Suppressor macrophage treated with lipopolysaccharide for 4 hours (primary cell): Measurements from ENCODE around the gene GABRG3.

ENCODE experiments used
- DNase-seq: peaks from one replicate; pipeline ENCODE4 v3.0.0-alpha.2; 2020

Gene GABRG3

GRCh38 chr15:27065785-27066184, 94.8 kb downstream of the GABRG3 start:
- DNase-seq: no peak

GRCh38 chr15:27066446-27066845, 95.5 kb downstream of the GABRG3 start:
- DNase-seq: no peak

GRCh38 chr15:27067175-27067574, 96.2 kb downstream of the GABRG3 start:
- DNase-seq: no peak

DNA sequence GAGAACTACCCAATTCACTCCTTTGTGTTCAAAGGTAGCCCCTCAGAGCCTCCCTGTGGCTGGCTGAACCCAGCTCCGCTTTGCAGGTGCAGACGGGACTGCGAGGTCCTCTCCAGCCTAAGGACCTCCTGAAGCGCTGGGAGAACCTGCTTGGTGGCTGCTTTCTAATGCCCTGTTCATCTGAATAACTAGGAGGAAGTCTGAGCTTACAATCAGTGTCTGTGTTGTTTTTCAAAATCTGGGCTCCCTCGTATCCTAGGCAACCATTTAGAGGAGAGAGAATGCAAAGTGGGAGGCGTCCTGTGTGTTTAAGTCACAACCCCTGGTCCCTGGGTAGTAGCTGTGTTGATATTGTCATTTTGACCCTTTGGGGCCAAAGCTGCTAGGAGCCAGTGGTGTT, 99.9 kb downstream of the GABRG3 start:
- no peak for DNase-seq

- DNase-seq: no peak
Observed at GRCh38 chr15:27074179-27074578, 103.2 kb downstream of the GABRG3 start.

DNA sequence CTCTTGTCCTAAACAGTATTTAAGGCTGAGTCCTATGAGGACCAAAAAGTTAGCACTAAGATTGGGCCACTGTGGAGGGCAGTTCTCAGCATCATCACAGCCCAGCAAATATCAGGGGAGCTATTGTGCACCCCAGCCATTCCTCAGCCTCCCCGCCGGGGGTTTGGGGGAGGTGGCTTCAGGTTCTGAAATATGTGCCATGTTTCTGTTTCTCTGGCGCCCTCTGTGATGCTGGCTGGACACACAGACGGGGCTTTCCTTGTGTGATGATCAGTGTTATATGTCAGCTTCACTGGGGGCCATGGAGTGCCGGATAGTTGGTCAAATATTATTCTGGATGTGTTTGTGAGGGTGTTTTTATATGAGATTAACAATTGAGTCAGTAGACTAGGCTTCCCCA, 106.8 kb downstream of the GABRG3 start:
- no peak for DNase-seq

DNA sequence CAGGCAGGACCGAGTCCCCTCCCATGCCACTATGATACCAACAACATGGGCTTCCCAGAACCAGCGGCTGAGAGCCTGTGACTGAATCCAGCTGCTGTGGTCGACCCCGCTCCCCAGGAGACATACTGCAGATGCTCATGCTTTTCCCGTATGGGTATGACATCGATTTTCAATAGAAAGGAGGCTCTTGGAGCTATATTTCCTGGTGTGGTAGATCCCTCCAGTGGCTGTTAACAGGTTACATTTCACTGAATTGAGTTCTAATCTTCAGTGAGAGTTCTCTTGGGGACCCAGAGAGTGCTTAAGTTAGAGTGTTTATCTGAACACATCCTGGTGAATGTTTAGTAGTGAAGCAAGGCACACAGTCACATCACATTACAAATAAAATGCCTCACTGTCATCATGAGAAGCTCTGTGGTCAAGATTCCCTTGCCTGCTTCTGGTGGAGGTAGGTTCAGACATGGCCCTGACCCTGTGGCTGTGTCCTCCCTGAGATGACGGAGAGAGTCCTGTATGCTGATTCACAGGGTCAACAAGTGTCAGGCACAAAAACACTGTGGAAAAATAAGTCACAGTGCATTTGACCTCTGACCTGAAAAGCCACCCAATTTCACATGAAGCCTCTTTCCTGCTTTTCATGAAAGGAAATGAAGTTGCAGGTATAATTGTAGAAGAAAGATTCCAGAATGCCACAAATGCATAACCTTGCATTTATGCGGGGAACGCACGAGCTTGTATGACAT, 110.9 kb downstream of the GABRG3 start:
- no peak for DNase-seq

- DNase-seq: no peak
Observed at GRCh38 chr15:27082526-27082925, 111.5 kb downstream of the GABRG3 start.

GRCh38 chr15:27084844-27085243, 113.9 kb downstream of the GABRG3 start:
- DNase-seq: no peak

- no peak for DNase-seq
Observed at GRCh38 chr15:27086149-27086548, 115.2 kb downstream of the GABRG3 start.

DNA sequence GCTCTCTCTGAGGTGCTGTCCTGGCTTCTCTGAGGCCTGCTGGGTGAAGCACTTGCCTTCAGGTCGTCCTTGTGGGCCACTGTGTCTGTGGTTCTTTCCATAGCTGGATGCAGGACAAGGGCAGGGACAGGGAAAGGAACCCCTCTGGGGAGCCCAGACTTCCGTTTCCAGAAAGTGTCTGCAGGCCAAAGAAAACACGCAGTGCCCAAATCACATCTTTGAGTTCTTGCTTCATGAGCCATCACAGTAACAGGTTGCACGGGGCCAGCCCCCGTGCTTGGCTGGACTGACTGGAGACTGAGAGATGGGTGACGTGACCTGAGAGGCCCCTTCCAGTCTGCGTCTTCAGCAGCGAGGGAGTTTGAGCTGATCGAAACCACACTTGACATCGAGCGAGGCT, 115.8 kb downstream of the GABRG3 start:
- DNase-seq: no peak

- DNase-seq: no peak
Observed at GRCh38 chr15:27087651-27088583, 116.9 kb downstream of the GABRG3 start.

DNA sequence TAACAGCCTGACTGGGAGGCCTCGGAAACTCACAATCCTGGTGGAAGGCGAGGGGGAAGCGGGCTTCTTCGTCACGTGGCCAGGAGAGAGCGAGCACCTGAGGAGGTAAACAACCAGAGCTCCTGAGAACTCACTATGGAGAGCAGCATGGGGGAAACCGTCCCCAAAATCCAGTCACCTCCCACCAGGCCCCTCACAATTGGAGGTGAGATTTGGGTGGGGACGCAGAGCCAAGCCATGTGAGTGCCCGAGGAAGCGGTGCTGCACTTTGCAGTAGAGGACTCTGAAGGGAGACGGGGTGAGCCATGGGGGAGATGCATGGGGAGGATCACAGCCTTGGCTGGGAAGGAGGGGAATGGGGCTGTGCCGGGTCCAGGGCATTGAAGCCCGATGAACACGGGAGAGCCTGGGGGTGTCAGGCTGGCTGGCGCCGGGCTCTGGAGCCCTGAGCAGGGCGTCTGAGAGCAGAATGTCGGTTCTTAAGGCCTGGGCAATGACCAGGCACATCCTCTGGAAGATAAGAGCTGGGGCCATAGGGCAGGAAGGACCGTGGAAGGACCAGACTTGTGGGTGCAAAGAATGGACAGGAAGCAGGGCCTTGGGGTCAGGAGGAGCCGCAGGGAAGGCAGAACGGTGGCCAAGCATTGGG, 117.7 kb downstream of the GABRG3 start:
- DNase-seq: no peak

GRCh38 chr15:27089233-27089586, 118.2 kb downstream of the GABRG3 start:
- DNase-seq: no peak

- no peak for DNase-seq
Observed at GRCh38 chr15:27089676-27090075, 118.7 kb downstream of the GABRG3 start.

DNA sequence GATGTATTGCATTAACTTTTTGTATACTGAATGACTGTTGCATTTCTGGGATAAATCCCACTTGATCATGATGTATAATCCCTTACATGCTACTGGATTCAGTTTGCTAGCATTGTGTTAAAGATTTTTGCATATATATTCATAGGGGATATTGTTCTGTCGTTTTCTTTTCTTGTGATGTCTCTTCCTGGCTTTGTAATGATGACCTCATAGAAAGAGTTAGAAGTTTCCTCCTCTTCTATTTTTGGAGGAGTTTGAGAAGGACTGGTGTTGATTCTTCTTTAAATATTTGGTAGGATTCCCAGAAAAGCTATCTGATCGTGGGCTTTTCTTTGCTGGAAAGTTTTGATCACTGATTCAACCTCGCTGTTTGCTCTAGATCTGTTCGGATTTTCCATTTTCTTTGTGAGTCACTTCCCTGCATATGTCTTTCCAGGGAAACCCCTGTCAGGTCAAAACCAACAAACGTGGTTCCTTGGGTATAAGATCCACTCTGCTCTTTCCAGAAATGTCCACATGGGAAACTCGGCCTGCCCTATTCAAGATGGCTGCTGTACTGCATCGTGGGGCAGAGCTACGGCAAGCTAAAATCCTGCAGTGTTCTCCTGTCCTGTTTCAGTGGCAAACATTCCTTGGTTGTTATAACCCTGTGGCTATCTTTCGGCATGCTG, 120.4 kb downstream of the GABRG3 start:
- DNase-seq: no peak

GRCh38 chr15:27092390-27092789, 121.4 kb downstream of the GABRG3 start:
- DNase-seq: no peak

DNA sequence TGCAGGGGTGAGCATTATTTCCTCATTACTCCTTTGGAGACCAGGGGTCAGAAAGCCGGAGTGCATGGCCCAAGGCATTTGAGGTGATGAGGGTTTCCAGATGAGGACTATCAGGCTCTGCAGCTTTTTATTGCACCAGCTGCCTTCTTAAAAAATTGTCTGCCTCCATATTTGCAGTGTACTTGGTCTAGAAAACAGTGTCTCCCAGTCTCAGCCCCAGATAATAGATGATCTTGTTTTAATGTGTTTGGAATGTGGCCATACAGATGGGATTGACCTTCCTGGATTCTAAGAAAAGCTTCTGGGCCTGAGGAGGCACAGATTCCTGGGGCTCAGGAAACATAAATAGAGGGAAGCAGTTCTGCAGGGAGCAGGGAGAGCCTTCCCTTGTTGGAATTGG, 123.3 kb downstream of the GABRG3 start:
- no peak for DNase-seq

DNA sequence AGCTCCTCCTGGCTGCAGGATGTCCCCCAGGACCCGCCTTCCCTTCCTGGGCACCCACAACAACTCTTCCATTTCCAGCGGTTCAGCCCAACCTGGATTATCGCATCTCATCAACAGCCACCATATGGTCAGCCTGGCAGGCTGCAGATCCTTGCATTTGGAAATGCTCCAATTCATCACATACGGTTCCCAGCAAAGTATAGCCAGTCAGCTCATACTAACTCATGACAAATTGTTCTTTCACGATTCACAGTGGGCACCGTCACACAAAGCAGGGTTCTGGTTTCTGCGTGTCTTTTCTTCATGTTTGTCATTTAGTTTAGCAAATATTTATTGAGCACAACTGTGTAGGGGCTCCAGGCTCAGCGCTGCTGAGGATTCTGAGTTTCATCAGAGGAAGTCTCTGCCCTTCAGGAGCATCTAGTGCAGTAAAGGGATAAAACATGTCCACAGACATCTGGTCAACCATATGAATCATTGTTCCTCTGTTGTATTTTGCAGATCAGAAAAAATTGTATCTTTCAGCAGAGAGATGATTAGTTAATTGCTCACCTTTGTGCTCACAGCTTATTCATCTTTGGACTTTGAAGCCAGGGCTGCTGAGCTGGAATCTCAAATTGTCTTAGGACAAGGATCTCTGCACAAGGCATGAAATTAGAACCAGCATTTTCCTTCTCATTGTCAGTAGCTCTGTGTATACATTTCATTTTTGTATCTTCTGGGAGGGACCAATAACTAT, 125.1 kb downstream of the GABRG3 start:
- no peak for DNase-seq

- DNase-seq: no peak
Observed at GRCh38 chr15:27097506-27097905, 126.5 kb downstream of the GABRG3 start.

- no peak for DNase-seq
Observed at GRCh38 chr15:27101982-27102381, 131.0 kb downstream of the GABRG3 start.

DNA sequence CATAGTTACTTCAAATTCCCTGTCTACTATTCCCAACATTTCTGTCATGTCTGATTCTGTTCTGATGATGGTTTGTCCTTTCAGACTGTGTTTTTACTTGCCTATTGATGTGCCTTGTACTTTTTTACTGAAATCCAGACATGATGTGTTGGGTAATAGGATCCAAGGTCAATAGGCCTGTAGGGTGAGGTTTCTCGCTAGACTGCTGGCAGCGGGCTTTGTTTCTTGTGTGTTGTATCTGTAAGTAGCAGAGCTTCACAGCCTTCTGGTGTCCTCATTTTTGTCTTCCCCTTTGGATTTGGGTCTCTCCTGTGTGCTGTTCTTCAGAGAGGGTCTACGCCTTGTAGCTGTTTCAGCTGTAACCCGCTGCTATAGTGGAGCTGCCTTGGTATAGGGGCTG, 140.3 kb downstream of the GABRG3 start:
- no peak for DNase-seq
